Posterior cingulate gyrus (tissue), 11 donors: ENCODE data around the gene CTSL.

Experiments used
- DNase-seq, 10 donors: peaks; one replicate each; pipeline versions ENCODE4 v3.0.0 to v3.0.0-alpha.2; 2020 to 2021; ENCODE audit warnings: mixed read lengths in 3 of 10
- intact Hi-C: fragments of 100-400 bp; cut with DNase I; formaldehyde crosslinking; loops from one replicate; pipeline ENCODE4 v1.15.1; 2023

Gene CTSL

GRCh38 chr9:87698069-87698809 is 27.7 kb upstream of the CTSL start:
- no peak for DNase-seq
- intact Hi-C loops: no loop called here

DNA sequence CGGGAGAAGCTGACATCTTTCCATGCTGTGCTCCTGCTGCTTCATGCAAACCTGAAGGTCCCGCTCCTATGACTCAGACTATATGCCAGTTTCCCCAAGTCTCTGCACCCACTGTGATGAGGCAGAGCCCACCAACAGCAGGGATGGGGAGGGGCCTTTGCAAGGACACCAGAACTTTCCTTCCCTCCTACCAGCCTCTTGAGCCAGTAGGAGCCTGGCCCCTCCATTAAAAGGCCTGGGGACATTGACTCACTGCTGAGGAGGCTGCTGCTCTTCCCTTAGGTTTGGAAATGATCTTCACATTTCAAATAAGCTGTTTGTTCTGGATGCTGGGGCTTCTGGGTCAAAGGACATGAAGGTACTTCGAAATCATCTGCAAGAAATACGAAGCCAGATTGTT is 26.1 kb upstream of the CTSL start:
- intact Hi-C loops: no loop called here
- no peak for DNase-seq

- intact Hi-C loops: no loop called here
- no peak for DNase-seq
Observed at GRCh38 chr9:87701491-87701890, 24.4 kb upstream of the CTSL start.

GRCh38 chr9:87701931-87702421 is 23.9 kb upstream of the CTSL start:
- intact Hi-C loops: no loop called here

GRCh38 chr9:87702921-87703320 is 23.0 kb upstream of the CTSL start:
- intact Hi-C loops: no loop called here
- peak in 1 of 10 donors; percentile 59 for DNase-seq

More at GRCh38 chr9:87701931-87702421, 23.9 kb upstream of the CTSL start:
- DNase-seq: no peak

GRCh38 chr9:87703636-87704276 is 22.2 kb upstream of the CTSL start:
- intact Hi-C loops: no loop called here
- DNase-seq: peak in 1 of 10 donors; percentile 66

DNA sequence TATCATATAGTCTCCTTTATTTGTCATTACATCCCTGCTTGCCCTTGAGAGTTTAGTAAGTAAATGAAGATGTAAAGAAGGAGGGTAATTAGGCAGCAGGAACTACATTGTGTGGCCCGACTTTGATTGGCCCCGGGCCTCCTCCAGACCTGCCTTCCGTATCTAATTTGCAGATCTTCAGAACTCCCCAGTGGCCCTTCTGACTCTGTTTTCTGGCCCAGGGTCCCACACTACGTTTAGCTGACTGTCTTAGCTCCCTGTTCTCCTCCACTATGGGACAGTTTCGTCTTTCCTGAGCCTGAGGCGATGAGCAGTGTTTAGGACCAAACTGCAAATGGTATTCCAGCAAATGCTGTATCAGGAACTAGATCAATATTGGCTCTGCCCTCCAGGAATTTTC is 21.6 kb upstream of the CTSL start:
- DNase-seq: peak in 1 of 10 donors; percentile 52
- intact Hi-C loops: no loop called here

DNA sequence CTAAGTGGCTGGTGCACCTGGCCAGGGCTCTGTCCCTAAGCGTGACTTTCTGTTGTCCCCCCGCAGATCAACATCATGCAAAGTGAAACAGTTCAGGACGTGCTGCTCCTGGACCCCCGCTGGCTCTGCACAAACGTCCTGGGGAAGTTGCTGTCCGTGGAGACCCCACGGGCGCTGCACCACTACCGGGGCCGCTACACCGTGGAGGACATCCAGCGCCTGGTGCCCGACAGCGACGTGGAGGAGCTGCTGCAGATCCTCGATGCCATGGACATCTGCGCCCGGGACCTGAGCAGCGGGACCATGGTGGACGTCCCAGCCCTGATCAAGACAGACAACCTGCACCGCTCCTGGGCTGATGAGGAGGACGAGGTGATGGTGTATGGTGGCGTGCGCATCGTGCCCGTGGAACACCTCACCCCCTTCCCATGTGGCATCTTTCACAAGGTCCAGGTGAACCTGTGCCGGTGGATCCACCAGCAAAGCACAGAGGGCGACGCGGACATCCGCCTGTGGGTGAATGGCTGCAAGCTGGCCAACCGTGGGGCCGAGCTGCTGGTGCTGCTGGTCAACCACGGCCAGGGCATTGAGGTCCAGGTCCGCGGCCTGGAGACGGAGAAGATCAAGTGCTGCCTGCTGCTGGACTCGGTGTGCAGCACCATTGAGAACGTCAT is 19.7 kb upstream of the CTSL start:
- intact Hi-C loops: no loop called here
- DNase-seq: peak in 2 of 10 donors; percentile 66 to 87

DNA sequence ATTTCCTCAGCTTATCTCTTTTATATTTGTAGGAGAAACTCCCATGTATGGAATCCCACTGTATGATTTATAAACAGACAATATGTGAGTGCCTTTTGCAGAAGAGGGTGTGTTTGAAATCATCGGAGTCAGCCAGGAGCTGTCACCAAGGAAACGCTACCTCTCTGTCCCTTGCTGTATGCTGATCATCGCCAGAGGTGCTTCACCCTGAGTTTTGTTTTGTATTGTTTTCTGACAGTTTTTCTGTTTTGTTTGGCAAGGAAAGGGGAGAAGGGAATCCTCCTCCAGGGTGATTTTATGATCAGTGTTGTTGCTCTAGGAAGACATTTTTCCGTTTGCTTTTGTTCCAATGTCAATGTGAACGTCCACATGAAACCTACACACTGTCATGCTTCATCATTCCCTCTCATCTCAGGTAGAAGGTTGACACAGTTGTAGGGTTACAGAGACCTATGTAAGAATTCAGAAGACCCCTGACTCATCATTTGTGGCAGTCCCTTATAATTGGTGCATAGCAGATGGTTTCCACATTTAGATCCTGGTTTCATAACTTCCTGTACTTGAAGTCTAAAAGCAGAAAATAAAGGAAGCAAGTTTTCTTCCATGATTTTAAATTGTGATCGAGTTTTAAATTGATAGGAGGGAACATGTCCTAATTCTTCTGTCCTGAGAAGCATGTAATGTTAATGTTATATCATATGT is 18.0 kb upstream of the CTSL start:
- DNase-seq: peak in 1 of 10 donors; percentile 74
- intact Hi-C loops: no loop called here

GRCh38 chr9:87708546-87708945 is 17.4 kb upstream of the CTSL start:
- DNase-seq: no peak
- intact Hi-C loops: no loop called here

GRCh38 chr9:87708986-87709728 is 16.8 kb upstream of the CTSL start:
- no peak for DNase-seq
- intact Hi-C loops: no loop called here

DNA sequence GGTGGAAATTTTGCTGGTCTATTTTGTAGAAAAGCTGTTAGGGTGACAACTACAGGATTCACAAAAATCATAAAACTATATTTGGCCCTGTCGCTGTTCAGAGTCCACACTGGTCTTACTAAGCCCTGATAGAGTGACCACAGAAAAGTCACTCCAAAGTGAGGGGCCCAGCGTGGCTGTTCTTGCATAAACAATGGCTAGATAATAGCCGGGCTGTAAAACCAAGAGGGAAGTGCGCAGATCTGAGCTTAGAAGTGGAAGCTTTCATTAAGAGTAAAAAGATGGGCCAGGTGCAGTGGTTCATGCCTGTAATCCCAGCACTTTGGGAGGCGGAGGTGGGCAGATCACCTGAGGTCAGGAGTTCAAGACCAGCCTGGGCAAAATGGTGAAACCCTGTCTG is 15.5 kb upstream of the CTSL start:
- intact Hi-C loops: no loop called here
- DNase-seq: no peak

DNA sequence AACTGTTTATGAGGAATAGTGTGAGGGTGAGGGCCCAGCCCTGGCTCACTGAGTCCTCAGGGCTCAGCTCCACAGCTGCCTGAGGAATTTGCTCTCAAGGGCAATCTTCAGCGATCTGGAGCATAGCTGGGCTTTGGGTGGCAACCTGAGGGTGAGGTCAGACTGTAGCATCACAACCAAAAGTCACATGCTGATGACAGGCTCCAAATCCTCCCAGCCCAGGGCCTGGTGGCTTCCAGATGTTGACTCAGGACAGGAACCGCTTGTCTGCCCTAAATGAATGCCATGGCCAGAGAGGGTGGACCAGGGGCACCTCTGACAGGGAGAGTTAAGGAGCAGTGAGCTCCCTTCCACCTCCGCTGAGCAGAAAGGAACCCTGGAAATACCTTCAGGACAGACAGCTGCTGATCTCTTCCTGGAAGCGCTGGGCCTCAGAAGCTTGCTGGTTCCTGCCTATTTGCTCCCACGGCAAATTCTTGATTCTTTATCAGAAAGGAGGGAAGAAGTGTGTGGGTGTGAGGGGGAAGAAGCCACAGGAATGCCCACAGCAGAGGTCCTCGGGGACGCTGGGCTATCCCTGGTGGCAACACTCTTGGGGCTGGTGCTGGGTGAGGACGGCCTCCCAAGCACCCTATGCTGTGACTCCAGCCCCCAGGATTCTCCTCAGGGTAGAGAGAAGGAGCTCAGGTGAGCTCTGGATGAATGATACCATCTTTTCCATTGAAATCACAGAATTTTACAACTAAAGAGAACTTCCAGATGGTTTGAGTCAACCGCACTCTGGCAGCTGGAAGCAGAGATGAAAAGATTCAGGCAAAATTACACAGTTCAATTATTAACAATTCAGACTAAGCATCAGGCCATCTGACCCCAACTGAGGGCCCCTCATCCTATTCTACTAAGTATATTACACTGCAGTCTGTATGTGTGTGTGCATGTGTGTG is 13.8 kb upstream of the CTSL start:
- DNase-seq: no peak
- intact Hi-C loops: no loop called here

DNA sequence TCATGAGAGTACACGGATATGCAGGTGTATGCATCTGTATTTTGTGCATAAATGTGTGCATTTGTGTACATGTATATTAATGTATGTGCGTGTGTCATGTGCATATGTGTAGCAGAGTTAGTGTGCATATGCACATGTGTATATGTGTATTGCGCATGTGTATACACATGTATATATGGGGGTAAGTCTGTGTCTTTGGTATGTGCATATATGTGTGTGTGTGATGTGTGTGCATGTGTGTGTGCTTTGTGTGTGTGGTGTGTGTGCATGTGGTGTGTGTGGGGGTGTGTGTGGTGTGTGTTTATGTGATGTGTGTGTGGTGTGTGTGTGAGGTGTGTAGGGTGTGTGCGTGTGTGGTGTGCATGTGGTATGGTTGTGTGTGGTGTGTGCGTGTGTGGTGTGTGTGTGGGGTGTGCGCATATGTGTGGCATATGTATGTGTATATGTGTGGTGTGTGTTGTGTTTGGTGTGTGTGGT is 13.1 kb upstream of the CTSL start:
- no peak for DNase-seq
- intact Hi-C loops: no loop called here

DNA sequence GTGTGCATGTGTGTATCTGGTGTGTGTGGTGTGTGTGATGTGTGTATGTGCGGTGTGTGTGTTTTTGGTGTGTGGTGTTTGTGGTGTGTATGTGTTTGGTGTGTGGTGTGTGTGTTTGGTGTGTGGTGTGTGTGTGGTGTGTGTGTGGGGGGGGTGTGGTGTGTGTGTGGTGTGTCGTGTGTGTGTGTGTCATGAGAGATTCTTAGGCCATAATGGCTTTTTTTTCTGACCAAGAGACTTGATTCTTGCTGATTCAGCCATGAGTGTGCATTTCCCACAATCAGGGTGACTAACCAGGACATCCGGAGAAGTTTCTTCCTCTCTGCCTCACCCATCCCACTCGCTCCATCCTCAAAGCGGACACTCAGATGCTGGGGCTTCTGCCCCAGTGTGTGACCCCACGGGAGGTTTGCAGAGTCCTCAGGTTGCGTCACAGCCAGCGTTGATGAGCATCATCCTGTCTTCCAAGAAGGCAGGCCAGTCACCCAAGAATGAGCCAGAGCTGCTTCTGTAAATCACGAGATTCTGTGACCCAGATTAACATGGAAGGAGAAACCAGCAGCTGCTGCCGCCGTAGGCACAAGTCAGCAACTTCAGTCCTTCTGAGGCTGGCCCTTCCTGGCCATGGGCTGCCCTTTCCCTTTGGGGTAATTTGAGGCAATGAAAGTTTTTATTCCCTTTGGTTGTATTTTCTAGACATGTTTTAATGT is 12.5 kb upstream of the CTSL start:
- intact Hi-C loops: no loop called here

GRCh38 chr9:87713988-87714330 is 12.0 kb upstream of the CTSL start:
- DNase-seq: no peak
- intact Hi-C loops: no loop called here

More for the DNA sequence above, 12.5 kb upstream of the CTSL start:
- peak in 8 of 10 donors; percentile 26 to 94 (median 62) for DNase-seq

- intact Hi-C loops: no loop called here
- DNase-seq: peak in 1 of 10 donors; percentile 38
Observed at GRCh38 chr9:87714819-87715218, 11.1 kb upstream of the CTSL start.

DNA sequence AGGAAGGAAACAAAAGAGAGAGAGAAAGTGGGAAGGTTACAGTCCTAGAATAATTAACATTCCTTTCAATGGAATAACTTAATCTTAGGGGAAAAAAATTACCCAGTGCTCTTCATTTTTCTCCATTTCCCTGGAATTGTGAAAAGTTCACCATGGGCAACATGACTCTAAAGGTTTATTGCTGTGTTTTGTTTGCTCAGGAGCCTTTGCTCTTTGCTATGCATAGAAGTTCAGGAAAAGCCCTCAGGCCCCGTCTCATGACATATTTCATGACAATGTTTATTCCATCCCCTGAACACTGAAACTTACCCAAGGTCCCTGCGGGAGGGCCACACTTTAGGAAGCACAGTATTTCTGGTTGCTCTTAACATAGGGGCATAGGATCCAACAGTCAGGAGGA is 9.8 kb upstream of the CTSL start:
- intact Hi-C loops: no loop called here
- DNase-seq: no peak
